OCI-M1 (cell line): Measurements from ENCODE around the gene KLF11.
"Not testable (repeated sequence)": the region's sequence is repeated elsewhere in the genome, so short reads cannot be mapped to it uniquely, and the experiment has no call there.

Source experiments
- DNase-seq: peaks from one replicate; lab custom pipeline; 2025; lab: John Stamatoyannopoulos, UW

The KLF11 gene

DNA sequence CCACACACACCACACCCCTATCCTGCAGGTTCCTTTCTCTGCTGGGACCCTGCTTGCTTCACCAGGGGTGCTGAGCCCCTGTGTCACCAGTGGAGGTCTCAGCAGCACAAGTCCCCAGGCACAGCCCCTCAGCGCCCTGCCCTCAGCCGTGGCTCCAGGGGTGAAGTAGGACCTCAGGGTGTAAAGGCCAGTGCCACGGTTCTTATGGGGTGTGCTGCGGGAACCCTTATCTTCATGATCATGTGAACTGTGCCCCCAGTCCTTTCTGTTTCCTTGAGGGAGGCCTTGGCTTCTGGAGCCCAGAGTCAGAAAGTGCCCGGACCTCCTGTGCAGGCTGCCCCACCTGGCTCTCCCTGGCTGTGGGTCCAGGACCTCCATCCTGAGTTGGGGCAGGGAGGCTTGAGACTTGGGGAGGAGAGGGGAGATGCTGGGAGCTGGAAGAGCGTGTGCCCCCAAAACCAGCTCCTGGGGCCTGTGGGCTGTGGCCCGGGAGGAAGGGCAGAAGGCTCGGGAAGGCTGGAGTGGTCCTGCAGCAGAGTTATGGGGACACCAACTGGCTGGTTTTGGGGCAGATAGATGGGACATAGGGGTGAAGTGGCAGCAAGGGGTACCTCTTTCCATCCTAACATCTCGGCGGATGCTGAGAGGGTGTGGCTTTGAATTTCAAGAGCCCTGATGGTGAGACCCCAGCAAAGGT is 20.2 kb upstream of the KLF11 start:
- no peak for DNase-seq

DNA sequence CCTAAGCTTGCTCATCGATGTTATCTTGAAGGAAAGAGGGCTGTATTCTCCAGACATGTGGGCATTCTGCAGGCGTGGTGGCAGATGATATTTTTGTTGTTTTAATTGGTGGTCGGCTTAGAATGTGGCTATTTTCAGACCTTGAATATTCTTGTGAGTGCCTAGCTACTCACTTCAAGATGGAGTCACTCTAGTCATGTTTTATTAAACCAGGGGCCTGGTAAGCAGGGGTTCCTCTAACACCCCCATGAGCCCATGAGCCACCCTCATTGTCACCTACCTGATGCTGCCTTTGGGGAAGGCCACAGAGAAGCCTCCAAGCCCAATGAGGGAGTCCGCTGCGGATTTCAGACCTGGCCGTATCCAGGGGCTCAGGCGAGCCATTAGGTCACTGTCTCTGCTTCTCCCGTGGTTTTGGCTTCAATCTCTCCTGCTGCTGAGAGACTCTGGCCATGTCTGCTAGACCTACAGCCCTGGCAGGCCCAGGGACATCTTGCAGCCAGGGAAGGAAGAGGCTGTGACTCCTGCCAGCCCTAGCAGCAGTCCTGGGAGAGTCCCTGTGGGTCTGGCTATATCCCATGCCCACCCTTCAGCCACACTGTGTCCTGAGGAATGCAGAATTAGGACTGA is 16.3 kb upstream of the KLF11 start:
- DNase-seq: no peak

DNA sequence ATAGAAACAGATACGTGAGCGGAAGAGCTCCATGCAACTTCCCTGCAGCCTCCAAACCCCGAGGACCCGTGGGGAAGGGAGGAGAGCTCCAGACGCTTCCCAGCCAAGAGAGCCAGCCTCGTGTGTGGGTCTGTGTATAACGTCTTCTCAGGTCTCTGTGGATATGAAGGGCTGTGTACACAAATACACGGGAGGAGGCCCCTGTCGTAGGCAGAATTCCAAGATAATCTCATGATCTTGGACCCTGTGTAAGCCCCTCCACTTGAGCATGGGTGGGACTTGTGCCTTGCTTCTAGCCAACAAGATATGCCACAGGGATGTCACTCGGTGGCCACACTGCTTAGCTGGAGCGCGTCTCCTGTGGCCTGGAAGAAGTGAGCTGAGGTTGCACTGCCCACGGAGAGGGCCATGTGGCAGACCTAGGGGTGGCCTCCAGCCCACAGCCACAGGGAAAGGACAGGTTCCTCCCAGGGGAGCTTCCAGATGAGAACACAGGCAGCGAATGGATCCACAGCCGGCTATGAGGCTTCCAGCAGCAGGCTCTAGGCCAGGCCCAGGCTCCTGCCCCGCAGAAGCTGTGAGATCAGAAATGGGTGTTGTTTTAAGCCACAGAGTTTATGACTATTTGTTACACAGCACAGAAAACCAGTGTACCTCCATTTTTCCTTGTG is 15.6 kb upstream of the KLF11 start:
- no peak for DNase-seq

DNA sequence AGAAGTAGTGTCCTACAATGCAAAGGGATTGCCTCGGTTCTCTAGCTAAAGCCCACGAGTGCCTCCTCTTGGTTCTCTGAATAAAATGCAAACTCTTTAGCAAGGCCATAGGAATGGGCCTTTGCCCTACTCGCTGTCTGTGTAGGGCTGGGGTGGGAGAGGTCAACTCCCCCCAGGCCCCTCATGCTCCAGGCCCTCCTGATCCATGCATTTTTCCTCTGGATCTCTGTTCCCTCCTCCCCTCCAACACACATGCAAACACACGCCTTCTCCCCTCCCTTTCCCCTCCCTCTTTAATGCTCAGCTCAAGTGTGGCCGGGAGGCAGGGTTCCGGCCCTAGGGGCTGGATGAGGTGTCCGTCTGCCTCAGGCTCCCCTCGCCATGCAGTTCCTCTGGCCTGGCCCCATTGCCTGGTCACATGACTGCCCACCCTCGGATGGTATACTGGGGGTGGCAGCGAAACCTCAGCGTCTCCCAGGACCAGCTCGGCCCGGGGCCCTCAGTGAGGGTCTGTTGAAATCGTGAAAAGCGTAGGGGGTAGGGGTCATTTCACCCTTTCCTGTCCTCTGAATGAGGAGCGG is 14.9 kb upstream of the KLF11 start:
- DNase-seq: no peak

DNA sequence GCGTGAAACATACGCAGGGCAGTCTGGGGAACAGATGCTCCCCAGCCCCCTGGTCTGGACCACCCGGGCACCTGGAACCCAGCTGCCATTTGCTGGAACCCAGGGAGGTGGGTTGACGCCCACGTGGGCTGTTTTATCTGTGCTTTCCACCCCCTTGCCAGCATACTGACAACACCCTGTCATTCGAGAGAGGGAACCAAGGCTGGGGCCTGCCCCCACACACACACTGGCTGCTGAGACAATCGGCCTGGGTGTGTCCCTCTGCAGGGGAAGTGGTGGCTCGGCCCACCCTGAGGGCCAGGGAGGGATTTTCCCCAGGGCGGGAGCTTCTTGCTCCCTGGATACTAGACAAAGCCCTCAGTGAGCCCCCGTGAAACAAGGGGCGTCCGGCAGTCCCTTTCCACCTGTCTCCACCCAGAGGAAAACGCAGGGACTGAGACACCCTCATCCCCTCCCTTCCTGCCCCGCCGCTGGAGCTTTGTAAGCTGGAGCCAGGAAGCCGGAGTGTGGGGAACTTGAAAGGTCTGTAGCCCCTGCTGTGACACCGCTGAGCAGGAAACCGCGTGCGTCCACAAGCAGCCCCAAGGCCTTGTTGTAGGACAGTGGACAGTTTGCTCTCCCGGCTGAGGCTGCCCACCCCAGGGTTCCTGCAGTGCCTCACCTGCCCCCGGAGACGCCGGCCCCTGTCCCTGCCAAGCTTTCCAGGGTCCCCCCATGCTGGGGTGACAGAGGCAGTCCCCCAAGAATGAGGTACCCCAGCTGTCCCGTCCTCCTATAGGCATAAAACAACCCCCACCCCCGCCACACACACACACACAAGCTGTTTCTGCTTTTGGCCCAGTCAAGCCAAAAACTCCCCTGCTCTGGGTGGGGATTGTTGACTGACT is 14.1 kb upstream of the KLF11 start:
- peak; percentile 90 for DNase-seq

DNA sequence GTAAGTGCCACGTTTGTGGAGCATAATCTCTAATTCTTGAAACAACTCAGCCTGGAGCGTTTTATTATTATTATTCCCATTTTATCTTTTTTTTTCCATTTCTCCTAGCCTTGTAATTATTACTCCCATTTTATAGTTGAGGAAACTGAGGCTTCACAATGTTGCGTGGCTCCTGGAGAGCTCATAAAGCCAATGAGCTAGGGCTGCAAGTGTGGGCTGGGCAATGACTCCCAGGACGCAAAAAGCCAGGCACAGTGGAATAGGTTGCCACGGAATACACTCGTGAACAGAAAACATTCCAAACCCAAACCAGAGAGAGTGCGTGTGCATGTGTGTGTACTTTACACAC is 13.5 kb upstream of the KLF11 start:
- no peak for DNase-seq

DNA sequence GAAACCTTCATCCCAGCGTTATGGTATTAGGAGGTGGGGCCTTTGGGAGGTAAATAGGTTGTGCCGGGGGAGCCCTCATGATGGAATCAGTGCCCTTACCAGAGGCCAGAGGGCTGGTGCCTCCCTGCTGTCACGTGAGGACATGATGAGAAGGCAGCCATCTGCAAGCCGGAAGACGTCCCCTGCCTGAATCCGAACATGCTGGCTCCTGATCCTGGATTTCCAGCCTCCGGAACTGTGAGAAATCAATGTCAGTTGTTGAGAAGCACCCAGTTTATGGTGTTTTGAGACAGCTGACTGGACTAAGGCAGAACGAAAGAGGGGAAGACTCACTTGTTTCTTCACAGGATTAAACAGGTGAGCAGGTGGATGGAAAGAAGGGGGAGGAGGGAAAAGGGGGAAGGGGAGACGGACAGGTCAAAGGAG is 13.0 kb upstream of the KLF11 start:
- DNase-seq: peak; percentile 78

DNA sequence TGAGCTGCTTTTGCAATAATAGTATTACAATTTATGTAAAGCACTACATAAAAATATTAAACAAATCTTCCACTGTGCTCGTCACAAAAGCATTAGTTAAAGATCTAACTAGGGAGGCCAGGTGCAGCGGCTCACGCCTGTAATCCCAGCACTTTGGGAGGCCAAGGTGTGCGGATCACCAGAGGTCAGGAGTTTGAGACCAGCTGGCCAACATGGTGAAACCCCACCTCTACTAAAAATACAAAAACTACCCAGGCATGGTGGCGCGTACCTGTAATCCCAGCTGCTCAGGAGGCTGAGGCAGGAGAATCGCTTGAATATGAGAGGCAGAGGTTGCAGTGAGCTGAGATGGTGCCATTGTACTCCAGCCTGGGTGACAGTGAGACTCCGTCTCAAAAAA is 12.6 kb upstream of the KLF11 start:
- not testable (repeated sequence) for DNase-seq

DNA sequence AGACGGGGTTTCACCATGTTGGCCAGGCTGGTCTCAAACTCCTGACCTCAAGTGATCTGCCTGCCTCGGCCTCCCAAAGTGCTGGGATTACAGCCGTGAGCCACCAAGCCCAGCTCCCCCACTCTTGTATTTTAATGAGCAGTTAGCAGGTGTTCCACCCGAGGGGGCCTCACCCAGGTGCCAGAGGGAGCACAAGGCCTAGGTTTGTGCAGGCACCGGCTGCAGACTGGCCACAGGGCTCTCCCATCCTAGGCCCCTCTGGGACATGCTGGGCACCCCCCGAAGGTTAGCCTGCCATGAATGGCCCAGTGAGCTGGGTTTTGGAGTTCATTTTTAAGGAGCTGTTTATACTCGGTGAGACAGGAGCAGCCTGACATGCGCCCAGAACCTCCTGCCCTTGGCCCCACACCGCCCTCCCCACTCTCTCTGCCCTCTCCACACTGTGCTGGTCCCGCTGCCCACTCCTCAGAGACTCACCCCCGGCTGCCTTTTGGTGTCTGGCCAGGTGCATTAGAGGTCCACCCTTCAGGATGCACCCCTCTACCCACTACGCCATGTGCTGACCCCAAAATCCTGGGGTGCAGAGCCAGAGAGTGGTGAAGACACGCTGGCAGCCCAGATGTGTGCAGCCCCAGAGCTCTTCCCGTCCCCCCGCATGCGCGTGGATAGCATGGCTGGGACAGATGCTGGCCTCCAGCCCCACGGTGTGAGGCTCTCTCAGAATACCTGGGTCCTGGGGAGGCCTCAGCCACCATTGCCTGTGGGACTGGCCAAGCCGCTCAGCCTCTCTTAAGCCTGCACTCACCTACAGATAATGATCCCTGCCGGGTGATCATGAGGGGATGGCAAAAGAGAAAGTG is 11.2 kb upstream of the KLF11 start:
- DNase-seq: no peak

DNA sequence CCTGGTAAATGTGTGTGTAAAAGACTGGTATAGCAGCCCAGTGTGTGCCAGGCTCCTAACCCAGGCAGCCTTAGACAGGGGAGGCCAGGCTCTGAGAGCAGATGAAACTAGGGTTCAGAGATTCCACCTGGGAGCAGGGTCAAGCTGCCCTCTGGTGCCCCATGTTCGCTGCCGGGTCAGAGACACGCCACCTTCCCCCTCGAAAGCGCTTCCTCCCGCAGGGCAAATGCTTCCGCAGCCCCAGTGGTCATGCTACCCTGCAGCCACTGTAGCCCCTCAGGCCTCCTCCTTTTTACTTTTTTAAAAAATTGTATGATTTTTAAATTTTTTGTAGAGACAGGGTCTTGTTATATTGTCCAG is 10.6 kb upstream of the KLF11 start:
- no peak for DNase-seq

DNA sequence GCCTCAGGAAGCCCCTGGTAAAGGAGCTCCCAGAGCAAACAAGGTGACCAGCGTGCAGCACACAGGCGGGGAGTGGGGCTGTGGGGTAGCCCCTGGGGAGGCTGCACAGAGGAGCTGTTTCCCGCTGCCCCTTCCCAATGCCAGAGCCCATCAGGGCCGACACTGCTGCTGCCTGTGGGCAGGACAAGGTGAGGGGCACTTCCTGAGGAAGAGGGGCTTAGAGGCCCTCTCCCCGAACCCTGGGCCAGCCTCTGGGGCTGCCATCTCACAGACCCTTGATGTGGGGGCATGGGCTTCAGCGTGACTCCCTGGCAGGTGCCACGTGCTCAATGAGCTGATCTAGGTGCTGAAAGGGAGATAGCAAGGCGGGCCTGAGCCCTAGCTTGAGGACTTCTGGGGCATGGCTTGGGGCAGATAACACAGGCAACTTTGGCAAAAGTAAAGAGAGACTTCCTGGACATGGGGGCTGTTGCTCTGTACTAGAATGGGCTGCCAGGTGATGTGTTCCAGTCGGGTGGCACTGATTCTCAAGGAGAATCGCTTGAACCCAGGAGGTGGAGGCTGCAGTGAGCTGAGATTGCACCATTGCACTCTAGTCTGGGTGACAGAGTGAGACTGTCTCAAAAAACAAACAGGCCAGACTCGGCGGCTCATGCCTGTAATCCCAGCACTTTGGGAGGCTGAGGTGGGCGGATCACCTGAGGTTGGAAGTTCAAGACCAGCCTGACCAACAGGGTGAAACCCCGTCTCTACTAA is 9.9 kb upstream of the KLF11 start:
- DNase-seq: no peak

DNA sequence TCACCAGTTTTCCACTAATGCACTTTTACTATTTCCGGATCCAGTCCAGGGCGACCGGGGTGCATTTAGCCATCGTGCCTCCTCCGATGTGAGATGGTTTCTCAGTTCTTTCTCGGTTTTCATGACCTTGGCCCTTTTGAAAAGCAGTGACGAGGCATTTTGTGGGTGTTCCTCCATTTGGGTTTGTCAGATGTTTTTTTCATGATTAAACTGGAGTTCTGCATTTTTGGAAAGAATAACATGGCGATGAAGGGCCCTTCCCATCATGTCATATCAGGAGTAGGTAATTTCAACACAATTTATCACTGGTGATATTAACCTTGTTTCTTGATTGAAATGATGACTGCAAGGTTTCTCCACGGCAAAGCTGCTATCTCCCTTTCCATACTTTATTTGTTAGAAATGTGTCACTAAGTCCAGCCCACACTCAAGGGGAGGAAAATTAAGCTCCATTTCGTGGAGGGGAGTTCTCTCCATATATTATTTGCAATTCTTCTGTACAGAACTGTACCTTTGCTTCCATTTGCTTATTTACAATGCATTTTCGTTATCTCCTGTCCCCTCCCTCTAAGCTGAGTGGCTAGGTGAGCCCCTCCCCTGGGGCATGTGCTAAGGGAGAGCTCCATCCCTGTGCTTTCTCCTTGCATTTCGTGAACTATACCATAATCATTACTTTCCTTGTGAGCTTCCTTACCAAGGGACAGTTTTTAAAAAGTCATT is 8.9 kb upstream of the KLF11 start:
- peak; percentile 30 for DNase-seq

DNA sequence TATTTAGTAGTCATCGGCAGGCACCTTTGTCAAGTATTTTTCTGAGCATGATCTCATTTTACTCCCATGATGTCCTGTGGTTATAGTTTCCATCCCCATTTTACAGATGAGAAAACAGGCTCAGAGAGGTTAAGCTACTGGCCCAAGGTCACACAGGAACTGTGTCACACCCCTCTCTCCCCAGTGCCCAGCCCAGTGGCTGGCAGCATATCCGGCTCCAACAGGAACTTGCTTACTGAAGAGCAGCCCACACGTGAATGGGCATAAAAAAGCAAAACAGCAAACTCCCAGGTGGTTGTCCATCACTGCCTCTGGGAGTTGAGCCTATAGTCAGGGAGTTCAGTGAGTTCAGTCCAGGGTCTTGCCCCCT is 8.3 kb upstream of the KLF11 start:
- no peak for DNase-seq

DNA sequence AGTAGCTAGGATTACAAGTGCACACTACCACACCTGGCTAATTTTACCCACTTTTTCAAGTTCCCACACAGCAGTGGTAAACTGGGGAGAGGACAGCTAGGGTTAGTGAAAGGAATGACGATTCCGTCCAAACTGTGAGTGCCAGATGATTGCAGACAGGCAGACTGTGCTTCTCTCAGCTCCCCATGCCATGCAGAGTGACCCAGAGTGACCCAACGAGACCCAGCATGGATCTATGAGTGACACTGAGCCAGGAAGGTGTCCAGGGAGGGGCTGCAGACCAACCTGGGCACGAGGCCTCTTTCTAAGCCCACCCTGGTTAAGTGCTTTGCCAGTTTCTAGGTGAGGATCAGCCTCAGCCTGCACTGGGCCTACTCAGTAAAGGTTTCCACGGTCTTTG is 7.7 kb upstream of the KLF11 start:
- DNase-seq: no peak

DNA sequence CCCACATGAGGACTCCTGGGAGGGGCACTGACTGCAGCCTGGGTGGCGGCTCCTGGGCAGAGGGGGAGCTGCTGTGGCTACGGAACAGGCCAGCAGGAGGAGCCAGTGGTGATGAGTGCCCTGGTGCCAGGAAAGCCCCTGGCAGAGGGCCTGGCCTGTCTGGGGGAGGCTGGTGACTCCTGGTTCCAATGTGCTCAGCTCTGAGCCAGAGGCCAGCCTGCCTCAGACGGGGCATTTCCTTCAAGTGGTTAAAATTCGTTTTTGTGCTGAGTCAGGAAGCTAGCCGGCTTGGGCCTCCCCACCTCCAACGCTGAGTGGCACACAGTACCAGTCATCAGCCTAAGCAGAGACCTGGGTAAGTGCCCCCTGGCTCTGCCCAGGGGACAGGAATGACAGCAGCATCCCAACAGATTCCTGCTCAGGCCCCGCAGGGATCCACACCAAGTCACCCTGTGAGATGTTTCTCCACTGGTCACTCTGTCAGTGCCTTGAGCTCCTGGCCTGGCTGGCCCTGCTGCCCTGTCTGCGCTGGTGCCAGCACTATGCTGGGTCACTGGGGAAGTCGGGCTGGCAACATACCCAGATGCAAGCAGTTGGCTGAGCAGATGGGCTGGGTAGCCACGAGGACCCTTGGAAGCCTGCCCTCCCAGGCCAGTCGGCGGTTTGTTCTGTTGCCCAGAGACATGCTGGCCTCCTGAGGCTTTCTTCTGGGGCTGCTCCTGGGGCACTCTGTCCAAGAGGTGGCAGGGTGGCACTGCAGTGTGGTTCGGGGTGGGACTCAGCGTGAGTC is 7.1 kb upstream of the KLF11 start:
- no peak for DNase-seq

DNA sequence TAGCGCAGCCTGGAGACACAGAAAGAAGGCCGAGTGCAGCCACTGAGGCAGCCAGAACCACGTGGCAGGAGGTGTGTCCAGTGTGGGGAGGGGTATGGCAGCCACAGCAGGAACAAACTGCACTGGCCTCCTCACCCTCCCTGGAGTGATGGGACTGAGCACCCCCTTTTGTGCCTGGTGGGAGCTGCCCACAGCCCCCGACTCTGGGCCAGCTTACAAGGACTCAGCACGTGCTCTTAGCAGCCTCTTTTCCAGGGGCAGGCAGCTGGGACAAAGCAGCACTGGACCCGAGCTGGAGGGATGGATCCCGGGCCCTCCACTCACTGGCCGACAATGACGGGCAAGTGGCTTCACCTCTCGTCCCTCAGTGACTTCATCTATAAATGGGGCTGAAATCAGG is 5.2 kb upstream of the KLF11 start:
- no peak for DNase-seq

DNA sequence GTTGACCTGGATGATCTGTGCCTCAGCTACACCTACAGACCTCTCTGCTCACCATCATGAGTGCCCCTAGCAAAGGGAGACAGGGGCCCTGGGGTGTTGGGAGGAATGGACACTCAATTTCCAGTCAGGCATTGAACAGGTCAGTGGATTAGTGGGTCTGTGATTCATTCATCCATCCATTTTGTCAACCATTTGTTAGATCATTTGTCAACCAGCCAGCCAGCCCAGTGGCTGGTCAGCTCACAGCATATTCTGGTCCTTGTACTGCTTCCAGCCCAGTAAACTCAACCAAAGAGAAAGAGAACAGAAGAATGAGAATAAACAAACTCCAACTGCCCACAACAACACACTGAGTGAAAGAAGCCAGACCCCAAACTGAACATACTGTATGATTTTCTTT is 4.6 kb upstream of the KLF11 start:
- no peak for DNase-seq

DNA sequence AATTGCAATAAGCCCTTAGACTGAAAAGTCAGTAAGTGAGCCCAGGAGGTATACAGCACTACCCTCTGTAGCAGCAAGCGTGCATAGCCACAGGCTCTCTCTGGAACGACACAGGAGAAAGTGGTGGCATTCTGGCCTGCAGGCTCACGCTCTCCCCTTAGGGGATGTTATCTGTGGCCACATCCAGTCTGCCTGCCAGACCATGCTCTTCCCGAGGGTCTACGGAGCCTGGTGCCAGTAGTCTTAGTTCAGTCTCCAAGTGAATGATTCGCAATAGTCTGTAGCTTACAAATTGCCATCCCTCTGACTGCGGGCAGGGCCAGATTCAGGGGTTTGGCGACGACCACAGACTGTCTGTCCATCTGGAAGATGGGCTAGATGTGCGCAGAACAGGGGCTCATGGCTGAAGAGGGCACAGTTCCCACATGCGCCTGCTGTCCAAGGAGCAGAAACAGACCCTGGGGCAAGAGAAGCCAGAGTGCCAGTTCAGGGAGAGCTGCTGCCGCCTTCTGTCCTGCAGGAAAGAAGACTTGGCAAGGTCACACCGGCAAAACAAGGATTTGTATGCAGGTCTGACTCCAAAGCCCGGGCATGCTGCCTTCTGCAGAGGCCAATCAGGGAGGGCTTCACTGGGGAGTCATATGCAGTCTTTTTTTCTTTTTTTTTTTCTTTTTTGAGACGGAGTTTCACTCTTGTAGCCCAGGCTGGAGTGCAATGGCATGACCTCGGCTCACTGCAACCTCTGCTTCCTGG is 3.5 kb upstream of the KLF11 start:
- no peak for DNase-seq
